H9 (cell line): ENCODE results near the gene SCN10A. TPM values are rescaled to one million over a fixed set of nuclear protein-coding genes. Genes with fewer than 3 reads are reported as not detected.

Experiments
- DNase-seq: peaks from one replicate; pipeline ENCODE4 v3.0.0-alpha.2; 2017
- H2AFZ ChIP-seq: one replicate; pipeline ENCODE4 v1.6.1; 2013; ENCODE audit warnings: mild to moderate bottlenecking, low read length, control low read depth, moderate library complexity
- H2AK5ac ChIP-seq: 2 replicates; pipeline ENCODE4 v1.6.1; 2013; ENCODE audit warnings: low read length, control low read depth, mixed read lengths; ENCODE audit not compliant: insufficient read length
- H2BK120ac ChIP-seq: one replicate; pipeline ENCODE4 v1.6.1; 2013; ENCODE audit warnings: low read depth, mild to moderate bottlenecking, low read length, control low read depth, inconsistent platforms; ENCODE audit not compliant: poor library complexity, severe bottlenecking
- H2BK12ac ChIP-seq: 2 replicates; pipeline ENCODE4 v1.6.1; 2013; ENCODE audit warnings: low read length, control low read depth, mixed read lengths, low read depth; ENCODE audit not compliant: insufficient read length
- H2BK15ac ChIP-seq: 2 replicates; pipeline ENCODE4 v1.6.1; 2013; ENCODE audit warnings: low read depth, low read length, control low read depth
- H2BK20ac ChIP-seq: one replicate; pipeline ENCODE4 v1.6.1; 2013; ENCODE audit warnings: low read depth, mild to moderate bottlenecking, low read length, control low read depth, inconsistent platforms; ENCODE audit not compliant: poor library complexity, severe bottlenecking
- H2BK5ac ChIP-seq: 2 replicates; pipeline ENCODE4 v1.6.1; 2013; ENCODE audit warnings: low read length, control low read depth, mixed read lengths; ENCODE audit not compliant: insufficient read length
- H3K14ac ChIP-seq: 2 replicates; pipeline ENCODE4 v1.6.1; 2013; ENCODE audit warnings: low read length, control low read depth; ENCODE audit not compliant: insufficient read depth
- H3K18ac ChIP-seq: 2 replicates; pipeline ENCODE4 v1.6.1; 2013; ENCODE audit warnings: low read depth, mild to moderate bottlenecking, mixed read lengths, low read length, control low read depth; ENCODE audit not compliant: insufficient read length
- H3K23ac ChIP-seq: 2 replicates; pipeline ENCODE4 v1.6.1; 2013; ENCODE audit warnings: low read length, control low read depth, mixed read lengths, low read depth; ENCODE audit not compliant: insufficient read length
- H3K23me2 ChIP-seq: 2 replicates; pipeline ENCODE4 v1.6.1; 2013; ENCODE audit warnings: low read depth, mild to moderate bottlenecking, mixed read lengths, low read length, control low read depth; ENCODE audit not compliant: insufficient read length, poor library complexity, severe bottlenecking
- H3K27ac ChIP-seq: 2 replicates; pipeline ENCODE4 v1.5.1; 2013; ENCODE audit warnings: low read length, control low read depth, mixed read lengths, low read depth; ENCODE audit not compliant: insufficient read length
- H3K27me3 ChIP-seq: 2 replicates; pipeline ENCODE4 v1.6.1; 2013; ENCODE audit warnings: low read length, control low read depth, inconsistent platforms; ENCODE audit not compliant: insufficient read depth
- H3K4ac ChIP-seq: 2 replicates; pipeline ENCODE4 v1.6.1; 2013; ENCODE audit warnings: low read depth, mild to moderate bottlenecking, control low read depth, inconsistent platforms, low read length, moderate library complexity
- H3K4me1 ChIP-seq: 2 replicates; pipeline ENCODE4 v1.6.1; 2013; ENCODE audit warnings: low read length, control low read depth, inconsistent platforms; ENCODE audit not compliant: insufficient read depth
- H3K4me2 ChIP-seq: 2 replicates; pipeline ENCODE4 v1.6.1; 2013; ENCODE audit warnings: low read length, control low read depth, mixed read lengths; ENCODE audit not compliant: insufficient read length, insufficient read depth
- H3K56ac ChIP-seq: 2 replicates; pipeline ENCODE4 v1.6.1; 2013; ENCODE audit warnings: low read depth, mild to moderate bottlenecking, mixed read lengths, low read length, control low read depth; ENCODE audit not compliant: insufficient read length
- H3K79me1 ChIP-seq: 2 replicates; pipeline ENCODE4 v1.6.1; 2013; ENCODE audit warnings: low read depth, mild to moderate bottlenecking, moderate library complexity, low read length, control low read depth, inconsistent platforms; ENCODE audit not compliant: insufficient read depth, poor library complexity, severe bottlenecking
- H3K79me2 ChIP-seq: 2 replicates; pipeline ENCODE4 v1.6.1; 2013; ENCODE audit warnings: low read length, control low read depth, inconsistent platforms; ENCODE audit not compliant: insufficient read depth
- H3K9ac ChIP-seq: 2 replicates; pipeline ENCODE4 v1.6.1; 2013; ENCODE audit warnings: low read length, control low read depth, mixed read lengths; ENCODE audit not compliant: insufficient read length; ENCODE audit errors: extremely low read depth
- H3K9me3 ChIP-seq: one replicate; pipeline ENCODE4 v1.6.1; 2013; ENCODE audit warnings: low read depth, low read length, inconsistent platforms; ENCODE audit not compliant: control insufficient read depth
- H3T11ph ChIP-seq: one replicate; pipeline ENCODE4 v1.6.1; 2013; ENCODE audit warnings: mild to moderate bottlenecking, low read length, control low read depth, inconsistent platforms
- H4K20me1 ChIP-seq: one replicate; pipeline ENCODE4 v1.6.1; 2013; ENCODE audit not compliant: control insufficient read depth, insufficient read length, insufficient read depth
- H4K5ac ChIP-seq: 2 replicates; pipeline ENCODE4 v1.6.1; 2013; ENCODE audit warnings: low read depth, mild to moderate bottlenecking, mixed read lengths, low read length, control low read depth; ENCODE audit not compliant: insufficient read length
- H4K8ac ChIP-seq: replicated peaks from 2 replicates; pipeline ENCODE4 v1.6.1; 2013; ENCODE audit warnings: low read length, control low read depth, mixed read lengths, low read depth; ENCODE audit not compliant: insufficient read length
- H4K91ac ChIP-seq: 2 replicates; pipeline ENCODE4 v1.6.1; 2013; ENCODE audit warnings: low read depth, mild to moderate bottlenecking, moderate library complexity, mixed read lengths, low read length, control low read depth; ENCODE audit not compliant: insufficient read length
- H3K27ac Mint-ChIP-seq, 3 experiments: 2 replicates in 2 of 3; 3 replicates in 1 of 3; pipeline ENCODE4 v1.8.0; 2020 to 2021; ENCODE audit warnings: mixed read lengths in 3 of 3, mild to moderate bottlenecking in 1 of 3, moderate library complexity in 1 of 3
- H3K27me3 Mint-ChIP-seq: 2 replicates; pipeline ENCODE4 v1.8.0; 2021; ENCODE audit warnings: low read depth, mild to moderate bottlenecking, moderate library complexity, mixed read lengths
- H3K36me3 Mint-ChIP-seq, 3 experiments: 2 replicates in 2 of 3; 3 replicates in 1 of 3; pipeline ENCODE4 v1.8.0; 2020 to 2021; ENCODE audit warnings: low read depth in 3 of 3, mixed read lengths in 3 of 3; ENCODE audit not compliant: insufficient read depth in 1 of 3
- H3K4me1 Mint-ChIP-seq, 2 experiments: 2 replicates each; pipeline ENCODE4 v1.8.0; 2020; ENCODE audit warnings: mixed read lengths in 2 of 2
- H3K4me3 Mint-ChIP-seq, 2 experiments: 2 replicates in 1 of 2; 3 replicates in 1 of 2; pipeline ENCODE4 v1.8.0; 2020 to 2021; ENCODE audit warnings: mild to moderate bottlenecking in 2 of 2, mixed read lengths in 2 of 2, moderate library complexity in 1 of 2
- H3K9me3 Mint-ChIP-seq, 2 experiments: 2 replicates in 1 of 2; 3 replicates in 1 of 2; pipeline ENCODE4 v1.8.0; 2020; ENCODE audit warnings: mild to moderate bottlenecking in 2 of 2, mixed read lengths in 2 of 2, moderate library complexity in 1 of 2
- WGBS: extraction: QIAGEN DNeasy Blood & Tissue Kit; methylation state at CpG from one replicate; pipeline ENCODE4 v1.1.7; 2013; ENCODE audit warnings: missing lambda C conversion rate, low lambda C conversion rate, mixed read lengths; ENCODE audit not compliant: insufficient read length; ENCODE audit errors: extremely low coverage; 5-methylcytosine and 5-hydroxymethylcytosine counted together
- total RNA-seq: library from RNA; stranded (reverse); gene quantifications from 2 replicates; pipeline ENCODE4 v1.2.1, GENCODE V29; 2021
- TF ChIP-seq, protein P1 (sequence below): fragments of 200-600 bp; sonication (generic); conservative IDR thresholded peaks from 3 replicates; pipeline ENCODE4 v1.8.0; 2021; ENCODE audit warnings: antibody characterized with exemption, mild to moderate bottlenecking

Gene SCN10A
- total RNA-seq, 1 experiment from 2014 or later, result not detected

DNA sequence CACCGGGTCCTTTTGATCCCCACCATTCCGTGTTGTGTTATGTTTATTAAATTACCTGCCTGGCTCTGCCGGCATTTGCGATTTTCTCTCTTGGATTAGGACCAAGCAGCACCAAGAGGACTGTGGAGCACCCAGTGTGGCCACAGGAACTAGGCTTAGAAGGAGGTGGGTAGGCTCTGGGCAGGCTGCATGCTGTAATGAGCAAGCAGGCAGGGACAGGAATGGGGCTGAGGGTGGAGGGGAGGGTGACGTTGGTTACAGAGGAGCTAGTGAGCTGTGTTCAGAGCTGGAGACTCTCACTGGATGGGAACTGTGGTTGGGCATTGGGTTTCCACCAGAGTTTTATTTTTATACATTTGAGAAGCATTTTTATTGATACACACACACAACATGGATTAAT is 158.6 kb downstream of the SCN10A start:
- H3K9me3 ChIP-seq, result no peaks in the 10 kb centered on the region

More for the DNA sequence above, 158.6 kb downstream of the SCN10A start:
- peaks cover 15% of the 10 kb centered on the region for H3K27me3 Mint-ChIP-seq
- Histone ChIP-seq H3K18ac (no peak overlapping the region), H3T11ph (no peak overlapping the region), H2BK15ac (peak overlapping the region; percentile 24; the same call in 1 of the 2 replicates), H4K20me1 (no peaks in the 10 kb centered on the region), H2AFZ (no peak overlapping the region), H3K23ac (no peak overlapping the region), H2BK20ac (no peak overlapping the region), H2BK5ac (no peak overlapping the region), H3K23me2 (no peaks in the 10 kb centered on the region), H3K4ac (no peak overlapping the region), H2AK5ac (no peak overlapping the region), H4K5ac (no peak overlapping the region), H3K56ac (no peak overlapping the region), H3K79me1 (no peaks in the 10 kb centered on the region), H4K8ac (no peak overlapping the region), H2BK120ac (no peak overlapping the region), H2BK12ac (no peak overlapping the region), H3K9ac (no peak overlapping the region), H3K27me3 (no peaks in the 10 kb centered on the region), H3K27ac (no peak overlapping the region), H4K91ac (no peak overlapping the region), H3K4me2 (no peak overlapping the region), H3K4me1 (peaks cover 3% of the 10 kb centered on the region), H3K79me2 (no peaks in the 10 kb centered on the region), H3K14ac (no peak overlapping the region)
- peak; percentile 34 for DNase-seq
- no peak overlapping the region for H3K4me3 Mint-ChIP-seq
- TF ChIP-seq, protein P1, sequence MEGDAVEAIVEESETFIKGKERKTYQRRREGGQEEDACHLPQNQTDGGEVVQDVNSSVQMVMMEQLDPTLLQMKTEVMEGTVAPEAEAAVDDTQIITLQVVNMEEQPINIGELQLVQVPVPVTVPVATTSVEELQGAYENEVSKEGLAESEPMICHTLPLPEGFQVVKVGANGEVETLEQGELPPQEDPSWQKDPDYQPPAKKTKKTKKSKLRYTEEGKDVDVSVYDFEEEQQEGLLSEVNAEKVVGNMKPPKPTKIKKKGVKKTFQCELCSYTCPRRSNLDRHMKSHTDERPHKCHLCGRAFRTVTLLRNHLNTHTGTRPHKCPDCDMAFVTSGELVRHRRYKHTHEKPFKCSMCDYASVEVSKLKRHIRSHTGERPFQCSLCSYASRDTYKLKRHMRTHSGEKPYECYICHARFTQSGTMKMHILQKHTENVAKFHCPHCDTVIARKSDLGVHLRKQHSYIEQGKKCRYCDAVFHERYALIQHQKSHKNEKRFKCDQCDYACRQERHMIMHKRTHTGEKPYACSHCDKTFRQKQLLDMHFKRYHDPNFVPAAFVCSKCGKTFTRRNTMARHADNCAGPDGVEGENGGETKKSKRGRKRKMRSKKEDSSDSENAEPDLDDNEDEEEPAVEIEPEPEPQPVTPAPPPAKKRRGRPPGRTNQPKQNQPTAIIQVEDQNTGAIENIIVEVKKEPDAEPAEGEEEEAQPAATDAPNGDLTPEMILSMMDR, result no peak
- peaks cover 30% of the 10 kb centered on the region in 2 experiments for H3K4me1 Mint-ChIP-seq
- peaks cover 3% of the 10 kb centered on the region in 2 experiments; a peak in 4 of 5 replicates for H3K9me3 Mint-ChIP-seq
- no CpG with 5 or more reads among the region's 5 CpGs for WGBS
- no peak overlapping the region for H3K27ac Mint-ChIP-seq
- H3K36me3 Mint-ChIP-seq, result 0 out of 7 replicates have a peak, but pooled peaks cover 0 to 4% (median 0%) of the 10 kb centered on the region in 3 experiments
